HK-2 (cell line): ENCODE data around the gene HOXA5.

Experiments
- DNase-seq: peaks from one replicate; pipeline ENCODE4 v3.0.0-alpha.2; 2018; ENCODE audit not compliant: unreplicated experiment

Gene HOXA5

DNA sequence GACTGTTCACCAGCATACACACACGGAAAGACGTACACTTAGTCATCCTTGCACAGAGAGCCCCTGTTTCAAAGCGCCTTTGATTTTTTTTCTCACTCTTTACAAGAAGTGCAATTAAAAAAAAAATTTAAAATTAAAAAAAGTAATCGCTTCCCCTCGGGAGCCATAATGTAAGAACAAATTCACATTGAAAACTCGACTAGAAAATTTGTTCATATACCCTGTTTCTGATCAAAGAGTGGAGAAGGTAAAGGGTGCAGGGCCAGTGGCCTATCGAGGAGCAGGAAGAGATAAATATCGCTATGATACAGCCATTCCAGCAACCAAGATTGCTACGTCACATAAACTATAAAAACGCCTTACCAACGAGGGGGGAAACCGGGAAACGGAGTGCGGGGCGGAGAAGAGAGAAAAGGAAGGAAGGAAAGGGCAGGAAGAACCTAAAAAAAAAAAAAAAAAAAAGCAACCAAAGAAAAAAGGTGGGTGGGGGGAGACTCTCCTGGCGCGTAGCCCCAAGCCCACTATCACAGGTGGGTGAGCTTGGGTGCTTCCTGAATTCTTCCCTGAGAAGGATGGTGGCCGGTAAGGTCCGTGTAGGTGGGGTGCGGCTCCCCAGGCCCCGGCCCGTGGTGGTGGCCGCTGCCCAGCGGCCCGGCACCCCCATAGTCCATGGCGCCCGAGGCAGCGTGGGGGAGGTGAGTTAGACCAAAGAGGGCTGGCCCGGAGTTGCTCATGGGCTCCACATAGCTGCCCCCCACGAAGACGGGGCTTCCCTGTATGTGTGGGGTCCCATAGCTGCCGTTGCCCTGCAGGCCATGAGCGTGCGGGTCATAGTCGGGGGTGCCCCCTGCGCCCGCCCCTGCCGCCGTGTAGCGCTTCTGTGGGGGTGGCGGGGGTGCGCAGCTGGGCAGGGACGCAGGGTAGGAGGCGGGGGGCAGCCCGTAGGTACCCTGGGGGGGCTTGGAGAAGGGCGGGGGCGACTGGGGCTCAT, 35.8 kb downstream of the HOXA5 start:
- DNase-seq, result no peak

DNA sequence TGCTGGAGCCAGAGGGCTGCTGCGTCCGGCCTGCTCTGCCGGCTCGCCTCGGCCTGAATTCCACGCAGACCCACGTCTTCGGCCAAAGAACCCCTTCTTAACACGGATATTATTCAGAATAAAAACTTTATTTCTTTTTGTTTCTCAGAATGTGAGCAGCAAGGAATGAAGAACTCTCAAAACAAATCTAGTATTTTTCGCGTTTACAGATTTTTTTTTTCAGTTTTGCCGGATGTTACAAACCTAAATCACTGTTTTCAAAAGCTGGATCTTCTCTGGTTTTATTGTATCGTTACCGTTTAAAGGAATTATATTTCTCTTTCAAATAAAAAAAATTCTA, 36.6 kb downstream of the HOXA5 start:
- DNase-seq, result no peak

DNA sequence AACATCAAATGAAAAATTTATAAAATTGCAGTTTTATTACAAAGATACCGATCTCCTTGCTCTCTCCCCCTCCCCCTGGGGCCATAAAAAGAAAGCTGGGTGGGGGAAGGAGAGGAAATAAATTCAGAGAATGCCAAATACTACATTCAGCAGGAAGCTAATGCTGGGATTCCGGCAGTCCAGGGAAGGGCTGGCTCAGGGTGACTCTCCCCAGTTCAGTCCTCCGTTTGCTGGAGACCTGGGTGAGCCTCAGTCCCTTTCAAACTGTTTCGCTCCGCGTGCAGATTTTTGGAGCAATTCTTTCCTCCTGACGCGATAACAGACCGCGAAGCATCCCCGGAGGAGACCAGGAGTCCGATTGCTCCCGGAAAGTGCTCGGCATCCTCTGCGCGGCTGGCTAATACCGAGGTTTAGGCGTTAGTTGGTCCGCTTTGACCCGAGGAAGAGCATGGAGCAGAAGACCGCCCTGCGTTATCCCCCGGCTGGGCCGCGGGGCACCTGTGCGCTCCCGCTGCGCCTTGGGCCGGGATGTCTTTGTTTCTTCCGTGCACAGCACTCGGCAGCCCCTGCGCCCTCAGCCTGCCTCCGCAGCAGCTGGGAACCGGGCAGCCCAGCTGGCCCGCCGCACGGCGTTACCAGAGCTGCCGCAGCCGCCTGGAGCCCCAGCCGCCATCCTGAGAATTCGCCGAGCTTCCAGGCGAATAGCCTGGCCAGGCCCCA, 37.1 kb downstream of the HOXA5 start:
- DNase-seq, result no peak

DNA sequence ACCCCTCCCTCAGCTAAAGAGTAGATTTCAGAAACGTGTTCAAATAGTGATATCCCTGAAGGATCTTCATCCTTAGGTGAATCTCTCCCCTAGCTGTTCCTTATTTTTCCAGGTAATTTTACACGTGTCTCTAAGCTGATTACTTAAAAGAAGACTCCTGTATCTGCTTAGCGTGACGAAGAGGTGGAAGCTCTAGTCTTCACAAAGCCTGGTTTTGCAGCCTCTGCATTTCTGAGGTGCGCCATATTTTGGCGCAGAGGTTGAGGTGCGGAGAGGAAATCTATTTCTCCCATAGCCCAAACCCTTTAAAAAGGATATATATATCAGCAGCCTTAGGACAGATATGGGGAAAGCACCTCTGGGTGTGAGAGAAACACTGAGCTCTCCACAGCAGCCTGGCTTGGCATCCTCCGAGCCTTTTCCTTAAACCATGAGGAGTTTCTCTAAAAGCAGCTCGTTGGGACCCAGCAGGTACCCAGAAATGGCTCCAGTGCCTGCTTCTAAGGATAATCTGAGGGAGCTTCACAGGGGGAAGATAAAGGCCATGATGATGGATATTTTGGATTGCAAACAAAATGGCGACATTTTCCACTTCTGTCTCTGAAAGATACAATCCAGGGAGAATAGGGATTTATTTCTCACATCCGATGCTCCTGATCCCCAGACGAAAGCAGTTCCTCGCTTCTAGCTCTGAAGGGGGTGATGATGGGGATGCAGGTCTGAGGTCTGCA, 38.0 kb downstream of the HOXA5 start:
- DNase-seq, result no peak

DNA sequence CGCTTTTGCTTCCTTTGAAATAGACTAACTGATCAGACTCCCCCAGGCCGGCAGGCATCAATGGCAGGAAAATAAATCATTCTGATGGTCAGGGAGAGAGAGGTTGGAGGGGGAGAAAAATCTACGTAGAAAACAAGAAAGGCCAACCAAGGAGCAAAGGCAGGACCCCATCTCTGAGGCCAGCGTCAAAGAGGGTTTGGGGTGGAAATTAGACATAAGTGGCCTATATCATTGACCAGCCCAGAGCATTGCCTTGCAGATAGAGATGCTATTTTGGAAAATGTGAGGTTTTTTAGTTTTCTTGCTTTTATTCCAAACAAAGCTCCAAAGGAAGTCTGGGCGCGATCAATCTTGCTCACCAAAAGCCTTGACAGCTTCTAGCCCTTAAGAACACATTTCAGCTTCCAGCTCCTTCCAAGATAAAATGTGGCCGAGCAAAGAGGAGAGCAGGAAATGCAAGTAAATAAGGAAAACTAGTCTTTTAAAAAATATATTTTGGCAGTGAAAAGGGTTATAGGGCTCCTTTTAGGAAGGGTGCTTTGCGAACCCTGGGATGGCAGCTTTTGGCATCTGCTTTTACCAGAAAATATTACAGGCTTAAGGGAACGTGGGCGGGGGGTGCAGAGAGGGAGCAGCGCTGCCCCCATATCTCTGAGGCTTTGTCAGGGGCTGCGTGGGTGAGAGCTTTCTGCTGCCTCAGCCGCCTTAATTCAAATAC, 39.0 kb downstream of the HOXA5 start:
- DNase-seq, result no peak

DNA sequence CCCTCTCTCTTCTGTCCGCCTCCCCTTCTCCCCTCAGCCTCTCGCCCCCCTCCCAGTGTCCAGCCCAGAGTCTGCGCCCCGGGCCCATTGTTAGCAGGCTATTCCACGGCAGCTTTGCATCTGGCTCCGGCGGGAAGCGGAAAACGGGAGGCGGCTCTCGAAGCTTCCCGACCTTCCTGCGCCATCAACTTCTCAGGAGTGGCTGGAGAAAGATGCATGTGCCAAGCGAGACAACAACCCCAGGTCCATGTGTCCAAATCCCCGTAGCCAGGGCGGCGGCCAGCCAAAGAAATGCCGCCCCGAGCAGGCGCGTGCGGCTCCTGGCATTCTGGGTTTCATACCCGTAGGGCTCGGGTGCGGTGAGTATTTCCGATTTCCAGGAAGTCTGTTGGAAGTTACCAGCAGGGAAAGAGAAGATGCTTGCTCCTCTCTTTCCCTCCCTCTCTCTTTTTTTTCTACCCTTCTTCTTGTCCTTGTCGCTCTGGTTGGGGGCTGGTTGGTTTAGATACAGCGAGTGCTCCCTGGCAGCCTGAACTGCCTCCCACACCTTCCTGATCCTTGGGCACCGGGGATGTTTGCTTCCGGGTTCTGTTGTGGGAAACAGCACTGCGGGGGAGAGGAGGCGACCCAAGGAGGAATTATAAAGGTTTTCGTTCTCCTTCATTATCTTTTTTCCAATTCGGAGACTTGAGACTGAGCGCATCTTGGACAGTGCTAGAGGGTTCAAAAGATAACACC, 39.8 kb downstream of the HOXA5 start:
- DNase-seq, result no peak

DNA sequence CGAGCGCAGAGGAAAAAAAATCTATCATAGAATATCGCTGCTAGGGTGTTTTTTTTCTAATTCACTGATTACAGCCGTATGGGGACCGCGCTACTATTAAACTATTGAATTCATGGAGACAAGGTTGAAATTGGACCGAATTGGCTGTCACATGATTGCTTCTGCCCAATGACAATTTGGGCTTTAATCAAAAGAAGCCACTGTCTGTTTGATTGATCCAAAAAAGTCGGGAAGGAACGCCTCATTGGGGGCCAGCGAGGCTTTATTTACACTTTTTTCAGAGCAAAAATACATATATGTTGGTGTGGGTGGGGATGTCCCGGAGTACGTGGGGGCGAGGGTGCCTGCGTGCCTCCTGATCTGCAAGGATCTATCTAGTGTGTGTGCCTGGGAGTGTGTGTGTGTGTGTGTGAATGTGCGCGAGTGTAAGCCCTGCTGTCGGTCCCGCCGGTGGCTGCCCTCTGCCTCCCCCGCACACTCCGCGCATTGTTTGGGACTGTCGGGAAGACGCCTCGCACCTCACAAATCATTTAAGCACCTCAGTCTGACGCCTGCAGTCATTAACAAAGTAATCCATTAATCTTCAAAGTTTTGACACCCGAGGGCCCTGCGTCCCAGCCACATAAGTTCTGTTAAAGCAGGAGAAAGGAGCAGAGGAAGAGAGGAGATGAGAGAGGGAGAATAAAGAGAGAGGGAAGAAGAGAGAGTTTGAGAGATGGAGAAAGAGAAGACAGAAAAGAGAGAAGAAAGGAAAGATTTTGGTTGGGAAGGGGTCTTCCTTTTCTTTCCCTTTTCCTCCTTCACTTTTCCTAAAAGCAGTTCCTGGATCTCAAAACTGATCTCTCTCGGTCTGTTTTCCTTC, 40.7 kb downstream of the HOXA5 start, which contains the start of gene HOXA2:
TSS of gene HOXA2 (minus strand) at position 103 of the 862 bp plus-strand sequence. CDS start 183 bp downstream, outside the sequence.
- no peak for DNase-seq

DNA sequence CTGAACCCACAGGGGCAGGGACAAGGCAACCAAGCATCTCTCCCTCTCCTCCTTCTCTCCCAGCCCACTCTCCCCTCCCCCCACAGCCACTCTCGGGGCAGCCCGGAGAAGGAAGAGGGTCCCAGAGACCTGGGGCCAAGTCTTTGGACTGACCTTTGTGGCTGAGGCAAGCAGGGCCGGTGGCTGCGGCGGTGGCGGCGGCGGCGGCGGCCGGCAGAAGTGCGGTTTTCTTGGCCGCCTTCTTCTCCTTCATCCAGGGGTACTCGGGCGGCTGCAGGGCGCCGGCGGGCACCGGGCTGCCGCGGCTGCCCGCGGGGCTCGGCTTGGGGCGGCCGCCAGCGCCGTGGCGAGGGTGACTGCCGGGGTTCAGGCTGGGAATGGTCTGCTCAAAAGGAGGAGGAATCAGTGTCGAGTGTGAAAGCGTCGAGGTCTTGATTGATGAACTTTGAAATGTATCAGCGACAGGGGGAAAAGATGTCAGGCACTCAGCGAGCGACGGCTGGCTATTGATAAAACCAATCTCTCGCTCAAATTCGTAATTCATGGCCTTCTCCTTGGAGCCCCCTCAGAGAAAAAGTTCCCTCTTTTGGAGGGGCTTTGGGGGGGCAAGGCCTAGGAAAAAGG, 41.4 kb downstream of the HOXA5 start:
- DNase-seq, result no peak

DNA sequence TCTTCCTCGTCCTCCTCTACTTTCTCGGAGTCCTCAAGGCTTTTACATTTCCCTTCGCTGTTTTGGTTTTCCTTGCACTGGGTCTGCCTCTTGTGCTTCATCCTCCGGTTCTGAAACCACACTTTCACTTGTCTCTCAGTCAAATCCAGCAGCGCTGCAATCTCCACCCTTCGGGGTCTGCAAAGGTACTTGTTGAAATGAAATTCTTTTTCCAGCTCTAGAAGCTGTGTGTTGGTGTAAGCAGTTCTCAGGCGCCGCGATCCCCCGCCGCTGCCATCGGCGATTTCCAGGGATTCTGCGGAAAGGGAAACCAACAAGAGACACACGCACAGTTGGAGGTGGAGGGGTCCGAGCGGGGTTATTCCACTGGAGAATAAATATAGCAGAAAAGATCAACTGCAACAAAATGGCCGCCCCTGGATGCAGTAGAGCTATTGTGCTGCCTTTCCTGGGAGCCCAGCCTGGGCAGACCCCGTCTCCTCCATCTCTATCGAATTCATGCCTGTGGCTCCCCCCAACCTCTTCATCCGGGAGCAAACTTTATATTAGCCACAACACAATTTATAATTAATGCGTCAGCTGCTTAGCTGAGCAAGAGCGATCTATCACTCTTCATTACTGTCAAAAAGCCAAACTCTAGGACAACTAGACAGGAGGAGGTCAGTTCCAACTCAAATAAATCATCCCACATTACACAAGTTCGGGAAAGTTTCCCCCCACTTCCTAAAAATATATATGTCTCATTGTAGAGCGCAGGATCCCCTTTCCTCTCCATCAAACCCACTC, 42.1 kb downstream of the HOXA5 start:
- no peak for DNase-seq

DNA sequence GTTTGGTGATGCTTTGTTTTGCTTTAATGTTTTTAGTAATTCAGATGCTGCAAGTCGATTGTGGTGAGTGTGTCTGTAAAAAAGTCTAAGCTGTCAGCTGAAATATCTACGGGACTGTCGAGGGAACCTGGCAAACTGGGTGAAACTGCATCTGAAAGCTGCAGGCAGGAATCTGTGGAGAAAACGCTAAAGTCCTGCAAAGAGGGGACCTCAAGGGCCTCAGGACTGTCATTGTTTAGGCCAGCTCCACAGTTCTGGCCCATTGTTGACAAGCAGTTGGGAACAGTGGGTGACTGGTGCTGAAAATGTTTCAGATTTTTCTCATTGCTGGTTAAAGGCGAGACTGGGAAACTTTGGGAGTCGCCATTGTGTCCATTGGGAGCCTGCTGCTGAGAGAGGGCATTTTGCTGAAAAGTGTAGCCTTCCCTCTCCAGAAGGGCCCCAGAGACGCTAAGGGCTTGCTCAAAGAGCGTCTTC, 42.7 kb downstream of the HOXA5 start:
- no peak for DNase-seq

DNA sequence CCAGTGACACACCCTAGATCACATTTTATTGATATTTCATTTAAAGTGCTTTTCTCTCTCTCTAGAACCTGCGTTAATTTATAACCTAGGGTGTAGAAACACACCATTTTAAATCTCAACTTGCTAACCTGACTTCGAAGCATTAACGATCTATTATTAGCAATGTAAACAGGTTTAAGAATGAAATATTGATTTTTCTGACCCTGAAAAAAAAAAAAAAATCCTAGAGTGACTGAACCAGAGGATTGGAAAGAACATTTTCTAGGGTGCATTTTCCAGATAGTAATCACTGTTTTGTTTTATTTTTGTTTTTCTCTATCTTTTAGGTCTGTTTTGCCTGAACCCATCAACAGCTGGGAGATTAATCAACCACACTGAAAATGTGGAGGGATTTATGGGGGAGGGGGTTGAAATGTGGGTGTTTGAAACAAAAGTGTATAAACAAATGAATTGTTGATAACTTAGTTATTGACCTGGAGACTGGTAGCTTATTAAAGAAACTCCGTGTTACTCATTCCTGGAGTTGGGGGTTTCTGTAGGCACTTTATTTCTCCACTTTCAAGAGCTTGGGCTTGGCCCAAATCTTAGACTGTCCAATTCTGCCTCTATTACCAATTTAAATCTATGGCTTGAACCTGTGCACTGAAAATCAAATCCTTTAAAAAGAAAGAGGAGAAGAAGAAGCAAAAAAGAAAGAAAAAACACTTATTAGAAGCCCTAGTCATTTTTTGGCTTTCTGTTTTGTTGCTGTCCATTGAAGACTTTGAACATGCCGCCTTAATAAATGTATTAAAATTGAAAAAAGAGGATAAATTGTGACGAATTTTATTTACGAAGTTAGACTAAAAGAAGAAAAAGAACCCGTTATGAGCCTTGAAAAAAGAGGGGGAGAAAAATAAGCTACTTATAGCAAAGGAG, 43.8 kb downstream of the HOXA5 start:
- DNase-seq, result no peak

DNA sequence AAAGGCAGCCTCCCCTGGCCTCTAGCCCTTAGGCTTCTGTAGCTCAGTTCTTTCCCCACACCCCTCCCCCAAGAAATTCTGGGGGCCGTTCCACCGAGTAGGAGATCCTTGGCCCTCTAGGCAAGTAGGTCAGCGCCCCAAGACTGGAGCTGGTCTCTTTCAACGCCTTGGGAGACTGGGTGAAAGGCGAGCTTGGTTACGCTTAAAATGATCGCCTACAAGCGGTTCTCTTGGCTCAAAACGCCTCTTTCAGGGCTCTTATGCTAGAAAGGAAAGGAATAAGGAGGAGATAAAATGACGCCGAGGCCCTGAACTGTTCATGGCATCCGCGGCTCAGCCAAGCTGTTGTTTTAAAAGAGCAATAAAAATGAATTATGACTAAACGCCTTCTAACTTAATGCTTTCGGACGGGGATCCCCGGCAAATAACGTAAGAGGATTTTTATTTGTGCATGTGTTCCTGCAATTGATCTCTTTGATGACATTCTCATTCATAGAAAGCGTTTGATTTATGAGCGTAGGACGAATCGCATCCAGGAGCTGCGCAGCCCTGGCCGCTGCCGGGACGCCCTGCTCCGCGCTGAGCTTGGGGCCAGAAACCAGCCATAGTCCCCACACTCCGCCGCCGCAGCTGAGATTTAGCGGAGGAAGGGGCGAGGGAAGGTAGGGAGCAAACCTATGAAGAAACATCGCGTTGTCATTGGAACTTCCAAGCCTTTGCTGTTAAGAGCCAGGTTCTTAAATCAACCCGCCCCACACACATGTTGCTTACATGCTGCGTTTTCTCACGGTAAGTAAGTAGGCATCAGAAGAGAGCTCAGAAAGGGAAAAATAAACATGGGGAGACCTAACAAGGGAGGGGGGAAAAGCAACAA, 44.7 kb downstream of the HOXA5 start:
- no peak for DNase-seq

DNA sequence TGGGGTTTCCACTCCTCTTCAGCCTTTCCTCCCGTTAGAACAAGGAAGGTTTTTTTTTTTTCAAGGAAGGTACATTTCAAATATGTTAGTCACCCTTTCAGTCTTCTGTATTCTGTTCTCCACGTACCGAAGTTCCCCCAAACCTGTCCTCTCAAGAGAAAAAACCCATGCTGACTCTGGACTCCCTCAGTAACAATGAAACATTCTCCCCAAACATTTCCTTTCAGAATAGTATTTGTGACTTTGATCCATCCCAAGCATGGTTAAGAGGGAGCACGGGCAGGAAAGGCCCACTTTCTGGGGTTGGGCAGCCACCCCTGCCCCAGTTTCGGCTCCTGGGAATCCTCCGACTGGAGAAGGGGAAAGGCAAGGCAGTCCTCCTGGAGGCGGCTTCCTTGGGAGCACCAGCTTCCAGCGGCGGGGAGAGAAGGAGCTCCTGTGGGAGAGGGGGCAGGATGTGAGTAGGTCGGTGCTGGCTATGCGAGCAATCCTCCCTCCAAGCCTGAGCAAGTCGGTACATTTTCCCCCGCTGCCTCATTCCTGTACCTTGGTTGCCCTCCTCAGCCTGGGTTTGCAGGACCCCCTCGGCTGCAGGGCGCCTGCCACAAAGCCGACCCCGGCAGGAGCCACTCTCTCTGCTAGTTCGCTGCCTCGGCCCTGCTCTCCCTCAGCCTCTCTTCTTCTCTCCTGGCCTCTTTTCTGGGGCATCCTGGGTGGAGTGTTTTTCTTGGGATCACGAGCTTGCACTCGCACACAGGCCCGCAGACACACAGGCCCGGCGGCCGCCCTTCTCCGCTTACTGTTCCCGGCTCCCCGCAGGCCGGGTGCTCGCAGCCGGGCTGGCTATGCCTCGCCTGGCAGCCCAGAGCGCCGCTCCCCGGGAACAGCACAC, 45.5 kb downstream of the HOXA5 start:
- DNase-seq, result no peak

DNA sequence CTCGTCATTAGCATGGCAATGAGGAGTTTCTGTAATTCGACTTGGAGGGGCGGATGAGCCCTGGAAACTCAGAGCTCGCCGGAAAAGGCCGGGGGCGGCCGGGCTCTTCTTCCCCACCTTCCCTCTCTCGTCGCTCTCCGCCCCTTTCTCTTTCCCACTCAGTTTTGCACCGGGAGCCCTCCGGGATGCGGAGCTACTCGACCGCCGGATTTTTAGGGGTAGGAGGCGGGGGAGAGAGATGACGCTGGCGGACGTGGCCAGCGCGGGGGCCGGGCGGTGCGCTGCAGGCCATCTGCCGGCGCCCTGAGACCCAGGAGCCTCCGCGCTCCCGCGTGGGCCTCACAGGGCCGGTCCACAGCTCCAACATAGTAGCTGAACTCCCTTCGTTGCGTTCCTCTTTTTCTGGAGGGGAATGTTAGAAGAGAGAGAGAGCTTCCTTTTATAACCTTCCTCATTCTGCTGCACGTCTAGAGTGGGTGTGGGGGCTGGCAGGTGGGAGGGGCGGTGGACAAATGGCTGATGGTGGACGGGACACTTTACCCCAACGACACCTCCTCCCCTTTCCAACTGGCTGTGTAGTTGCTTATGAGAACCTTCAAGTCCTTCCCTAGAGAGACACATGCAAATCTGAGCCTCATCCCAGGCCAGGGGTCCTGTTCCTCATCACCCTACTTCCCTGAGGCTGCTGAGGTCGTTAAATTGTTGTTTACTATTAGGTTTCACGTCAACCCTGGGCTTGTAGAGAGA, 46.5 kb downstream of the HOXA5 start:
- no peak for DNase-seq
